Tibial nerve (tissue), 4 donors: ENCODE measurements around the gene SURF2.

Experiments
- CTCF ChIP-seq, 5 experiments: fragments of 200-600 bp in 3 of 5; fragments of 450-650 bp in 2 of 5; sonication (generic) in 3 of 5; IDR thresholded peaks; one replicate each; pipeline ENCODE4 v1.5.1; 2016 to 2019; ENCODE audit warnings: antibody characterized with exemption in 5 of 5, mild to moderate bottlenecking in 3 of 5, moderate library complexity in 2 of 5
- EP300 ChIP-seq, 2 donors: sonication (generic); formaldehyde crosslinking; IDR thresholded peaks; one replicate each; pipeline ENCODE4 v1.6.1; 2017; ENCODE audit warnings: antibody characterized with exemption in 2 of 2, mild to moderate bottlenecking in 1 of 2
- POLR2A ChIP-seq, 2 donors: fragments of 450-650 bp; IDR thresholded peaks; one replicate each; pipeline ENCODE4 v1.6.1; 2017; ENCODE audit warnings: antibody characterized with exemption in 2 of 2, mild to moderate bottlenecking in 2 of 2, moderate library complexity in 2 of 2

DNA sequence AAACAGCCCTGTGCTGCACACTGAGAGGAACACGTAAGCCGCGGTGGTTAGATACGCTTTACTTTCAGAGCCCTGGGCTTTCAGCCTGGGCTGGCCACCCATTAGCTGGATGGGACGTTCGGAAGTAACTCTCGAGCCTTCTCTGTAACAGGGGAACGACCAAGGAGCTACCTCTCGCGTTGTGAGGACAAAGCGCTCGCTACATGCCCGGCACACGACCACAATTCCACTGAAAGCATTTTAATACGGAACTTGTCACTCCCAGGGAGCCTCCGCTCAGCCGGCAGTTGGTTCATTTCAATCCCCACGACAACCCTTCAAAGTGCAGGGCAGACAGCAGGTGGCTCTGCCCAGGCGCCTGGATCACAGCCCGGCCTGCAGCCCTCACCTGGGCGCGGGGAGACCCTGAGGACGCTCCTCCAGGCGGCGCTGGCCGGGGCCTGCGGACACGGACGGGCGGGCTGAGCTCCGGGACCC is 431 bp upstream of the SURF2 start:
- TF ChIP-seq CTCF (IDR thresholded peaks at IDR 0.05) (no peak), EP300 (IDR thresholded peaks at IDR 0.05) (no peak), POLR2A (IDR thresholded peaks at IDR 0.05) (no peak)
